DND-41 (cell line): ENCODE data around the gene SAMD1.

ENCODE experiments used
- EZH2 ChIP-seq: IDR thresholded peaks from 3 replicates; pipeline ENCODE4 v1.6.1; 2012; ENCODE audit warnings: borderline replicate concordance, low read depth, mild to moderate bottlenecking, moderate library complexity, low read length, inconsistent platforms; ENCODE audit not compliant: severe bottlenecking
- TF ChIP-seq, protein P1 (sequence below): IDR thresholded peaks from 2 replicates; pipeline ENCODE4 v1.5.1; 2012; ENCODE audit warnings: borderline replicate concordance, low read length, moderate library complexity, mild to moderate bottlenecking; ENCODE audit not compliant: poor library complexity, severe bottlenecking; ENCODE audit errors: extremely low read depth

DNA sequence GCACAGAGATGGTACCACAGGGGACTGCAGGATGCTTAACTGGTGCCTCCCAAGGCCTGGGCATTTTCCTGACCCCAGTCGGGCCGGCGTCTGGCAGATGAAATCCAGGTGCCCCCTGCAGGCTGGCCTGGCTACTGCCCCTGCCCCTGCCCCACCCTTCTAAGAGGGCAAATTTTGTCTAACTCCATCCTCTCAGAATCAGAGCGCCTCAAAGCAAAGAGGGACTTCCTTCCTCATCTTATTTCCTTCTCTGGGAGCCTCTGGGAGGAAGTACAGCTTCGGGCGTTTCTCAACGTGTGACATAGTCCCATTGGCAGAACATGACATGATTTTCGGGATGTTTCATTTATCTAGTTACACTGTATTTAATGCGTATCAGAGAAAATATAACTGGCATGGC, 24.3 kb upstream of the SAMD1 start:
- TF ChIP-seq, protein P1, sequence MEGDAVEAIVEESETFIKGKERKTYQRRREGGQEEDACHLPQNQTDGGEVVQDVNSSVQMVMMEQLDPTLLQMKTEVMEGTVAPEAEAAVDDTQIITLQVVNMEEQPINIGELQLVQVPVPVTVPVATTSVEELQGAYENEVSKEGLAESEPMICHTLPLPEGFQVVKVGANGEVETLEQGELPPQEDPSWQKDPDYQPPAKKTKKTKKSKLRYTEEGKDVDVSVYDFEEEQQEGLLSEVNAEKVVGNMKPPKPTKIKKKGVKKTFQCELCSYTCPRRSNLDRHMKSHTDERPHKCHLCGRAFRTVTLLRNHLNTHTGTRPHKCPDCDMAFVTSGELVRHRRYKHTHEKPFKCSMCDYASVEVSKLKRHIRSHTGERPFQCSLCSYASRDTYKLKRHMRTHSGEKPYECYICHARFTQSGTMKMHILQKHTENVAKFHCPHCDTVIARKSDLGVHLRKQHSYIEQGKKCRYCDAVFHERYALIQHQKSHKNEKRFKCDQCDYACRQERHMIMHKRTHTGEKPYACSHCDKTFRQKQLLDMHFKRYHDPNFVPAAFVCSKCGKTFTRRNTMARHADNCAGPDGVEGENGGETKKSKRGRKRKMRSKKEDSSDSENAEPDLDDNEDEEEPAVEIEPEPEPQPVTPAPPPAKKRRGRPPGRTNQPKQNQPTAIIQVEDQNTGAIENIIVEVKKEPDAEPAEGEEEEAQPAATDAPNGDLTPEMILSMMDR, result peak; percentile 45
- TF ChIP-seq EZH2, result no peak
